ENCODE data around the gene IRAK1. TPM values are rescaled to one million over a fixed set of nuclear protein-coding genes. Genes with fewer than 3 reads are reported as not detected.
"Not testable (repeated sequence)": the region's sequence is repeated elsewhere in the genome, so short reads cannot be mapped to it uniquely, and the experiment has no call there.

The IRAK1 gene
- total RNA-seq, 1 donor from 2014 or later = 172 TPM

GRCh38 chrX:153994398-153994797, 25.3 kb downstream of the IRAK1 start:
- intact Hi-C loops (cut with micrococcal nuclease); H3K4me1 Mint-ChIP-seq (ENCODE audit: low read depth); H3K36me3 Mint-ChIP-seq (ENCODE audit: low read depth); H3K27ac Mint-ChIP-seq; H3K4me3 Mint-ChIP-seq; H3K9me3 Mint-ChIP-seq; DNase-seq (ENCODE audit: low spot score); H3K27me3 Mint-ChIP-seq (ENCODE audit: insufficient read depth): not testable (repeated sequence)

GRCh38 chrX:153993978-153994377, 25.7 kb downstream of the IRAK1 start:
- Mint-ChIP-seq H3K9me3 (no peaks in the 10 kb centered on the region), H3K36me3 (ENCODE audit: low read depth) (no peaks in the 10 kb centered on the region), H3K4me1 (ENCODE audit: low read depth) (no peaks in the 10 kb centered on the region), H3K27me3 (ENCODE audit: insufficient read depth) (no peaks in the 10 kb centered on the region), H3K27ac (no peak overlapping the region), H3K4me3 (no peak overlapping the region)
- DNase-seq (ENCODE audit: low spot score) = no peak
- intact Hi-C loops (cut with micrococcal nuclease) = no loop called here

DNA sequence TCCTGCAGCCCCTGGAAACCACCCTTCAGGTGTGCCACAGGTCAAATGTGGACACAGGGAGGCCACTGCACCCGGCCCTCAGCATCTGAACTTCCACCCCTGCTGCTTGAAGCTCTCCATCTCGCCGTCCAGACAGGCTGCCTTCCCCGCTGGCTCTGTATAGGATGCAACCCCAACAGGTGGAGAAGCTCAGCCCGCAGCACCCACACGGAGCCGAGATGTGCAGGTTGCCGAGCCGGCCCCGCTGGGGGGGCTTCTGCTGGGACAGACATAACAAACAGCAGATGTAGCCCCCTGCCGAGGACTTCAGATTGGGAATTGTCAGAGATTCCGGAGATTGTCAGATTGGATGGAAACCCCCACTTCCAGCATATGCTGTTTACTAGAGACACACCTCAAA, 26.6 kb downstream of the IRAK1 start:
- Mint-ChIP-seq H3K27me3 (ENCODE audit: insufficient read depth) (no peaks in the 10 kb centered on the region), H3K4me1 (ENCODE audit: low read depth) (no peaks in the 10 kb centered on the region), H3K27ac (no peak overlapping the region), H3K4me3 (no peak overlapping the region), H3K36me3 (ENCODE audit: low read depth) (no peaks in the 10 kb centered on the region), H3K9me3 (no peaks in the 10 kb centered on the region)
- intact Hi-C loops (cut with micrococcal nuclease) = no loop called here
- DNase-seq (ENCODE audit: low spot score) = no peak

DNA sequence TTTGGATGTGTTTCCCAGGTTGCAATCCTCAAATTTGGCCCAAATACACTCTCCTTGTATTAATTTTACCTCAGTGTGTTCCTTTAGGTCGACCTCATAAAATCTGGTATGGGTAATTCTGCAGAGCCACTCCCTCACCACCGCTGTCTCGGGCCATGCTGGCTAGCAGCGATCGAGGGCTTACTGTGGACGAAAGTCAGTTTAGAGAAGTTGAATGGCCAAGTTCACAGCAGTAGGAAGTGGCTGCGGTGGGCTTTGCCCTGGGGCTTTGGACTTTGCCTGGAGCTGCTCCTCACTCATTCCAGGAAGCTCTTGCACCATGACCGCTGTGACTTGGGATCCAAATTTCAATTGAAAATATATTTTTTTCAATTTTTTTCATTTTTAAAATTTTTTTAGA, 27.5 kb downstream of the IRAK1 start:
- Mint-ChIP-seq H3K27me3 (ENCODE audit: insufficient read depth) (no peaks in the 10 kb centered on the region), H3K4me3 (no peak overlapping the region), H3K4me1 (ENCODE audit: low read depth) (no peaks in the 10 kb centered on the region), H3K36me3 (ENCODE audit: low read depth) (no peaks in the 10 kb centered on the region), H3K9me3 (no peaks in the 10 kb centered on the region), H3K27ac (no peak overlapping the region)
- DNase-seq (ENCODE audit: low spot score) = no peak
- intact Hi-C loops (cut with micrococcal nuclease) = no loop called here

- Mint-ChIP-seq H3K4me3 (no peak overlapping the region), H3K4me1 (ENCODE audit: low read depth) (no peaks in the 10 kb centered on the region), H3K9me3 (no peaks in the 10 kb centered on the region), H3K27ac (no peak overlapping the region), H3K36me3 (ENCODE audit: low read depth) (no peaks in the 10 kb centered on the region), H3K27me3 (ENCODE audit: insufficient read depth) (no peaks in the 10 kb centered on the region)
- DNase-seq (ENCODE audit: low spot score) = no peak
- intact Hi-C loops (cut with micrococcal nuclease) = no loop called here
Measured at GRCh38 chrX:153991013-153991580, 28.6 kb downstream of the IRAK1 start.

DNA sequence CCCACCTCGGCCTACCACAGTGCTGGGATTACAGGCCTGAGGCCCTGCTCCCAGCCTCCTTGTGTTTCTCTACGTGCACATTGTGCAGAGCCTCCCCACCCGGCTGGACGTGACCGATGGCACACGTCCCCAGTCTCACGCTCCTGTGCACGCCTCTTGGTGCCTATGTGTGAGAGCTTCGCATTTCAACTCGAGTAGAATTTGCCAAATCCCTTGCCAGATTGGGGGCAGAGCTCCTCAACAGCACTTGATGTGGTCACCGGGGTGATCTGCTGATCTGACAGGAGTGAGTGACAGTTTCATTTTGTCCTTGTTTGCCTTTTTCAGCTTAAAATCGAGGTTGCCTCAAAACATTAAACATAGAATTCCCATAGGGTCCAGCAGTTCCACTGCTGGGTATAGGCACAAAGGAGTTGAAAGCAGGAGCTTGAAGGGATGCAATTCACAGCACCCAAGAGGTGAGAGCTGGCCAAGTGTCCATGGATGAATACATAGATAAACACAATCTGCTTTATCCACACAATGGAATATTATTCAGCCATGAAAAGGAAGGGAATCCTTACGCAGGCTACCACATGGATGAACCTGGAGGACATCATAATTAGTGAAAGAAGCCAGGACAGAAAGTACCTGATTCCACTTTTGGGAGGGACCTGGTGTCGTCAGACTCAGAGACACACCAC, 29.6 kb downstream of the IRAK1 start:
- no peak for DNase-seq (ENCODE audit: low spot score)
- no peaks in the 10 kb centered on the region for H3K9me3 Mint-ChIP-seq
- intact Hi-C loops (cut with micrococcal nuclease) = no loop called here
- no peak overlapping the region for H3K4me3 Mint-ChIP-seq
- H3K27me3 Mint-ChIP-seq (ENCODE audit: insufficient read depth) = no peaks in the 10 kb centered on the region
- H3K4me1 Mint-ChIP-seq (ENCODE audit: low read depth) = peaks cover 2% of the 10 kb centered on the region
- no peak overlapping the region for H3K27ac Mint-ChIP-seq
- no peaks in the 10 kb centered on the region for H3K36me3 Mint-ChIP-seq (ENCODE audit: low read depth)

GRCh38 chrX:153988493-153988892, 31.2 kb downstream of the IRAK1 start:
- H3K4me3 Mint-ChIP-seq = no peak overlapping the region
- no peaks in the 10 kb centered on the region for H3K36me3 Mint-ChIP-seq (ENCODE audit: low read depth)
- no peak overlapping the region for H3K27ac Mint-ChIP-seq
- no peak for DNase-seq (ENCODE audit: low spot score)
- no peaks in the 10 kb centered on the region for H3K27me3 Mint-ChIP-seq (ENCODE audit: insufficient read depth)
- peaks cover 13% of the 10 kb centered on the region for H3K4me1 Mint-ChIP-seq (ENCODE audit: low read depth)
- H3K9me3 Mint-ChIP-seq = no peaks in the 10 kb centered on the region
- intact Hi-C loops (cut with micrococcal nuclease) = no loop called here

DNA sequence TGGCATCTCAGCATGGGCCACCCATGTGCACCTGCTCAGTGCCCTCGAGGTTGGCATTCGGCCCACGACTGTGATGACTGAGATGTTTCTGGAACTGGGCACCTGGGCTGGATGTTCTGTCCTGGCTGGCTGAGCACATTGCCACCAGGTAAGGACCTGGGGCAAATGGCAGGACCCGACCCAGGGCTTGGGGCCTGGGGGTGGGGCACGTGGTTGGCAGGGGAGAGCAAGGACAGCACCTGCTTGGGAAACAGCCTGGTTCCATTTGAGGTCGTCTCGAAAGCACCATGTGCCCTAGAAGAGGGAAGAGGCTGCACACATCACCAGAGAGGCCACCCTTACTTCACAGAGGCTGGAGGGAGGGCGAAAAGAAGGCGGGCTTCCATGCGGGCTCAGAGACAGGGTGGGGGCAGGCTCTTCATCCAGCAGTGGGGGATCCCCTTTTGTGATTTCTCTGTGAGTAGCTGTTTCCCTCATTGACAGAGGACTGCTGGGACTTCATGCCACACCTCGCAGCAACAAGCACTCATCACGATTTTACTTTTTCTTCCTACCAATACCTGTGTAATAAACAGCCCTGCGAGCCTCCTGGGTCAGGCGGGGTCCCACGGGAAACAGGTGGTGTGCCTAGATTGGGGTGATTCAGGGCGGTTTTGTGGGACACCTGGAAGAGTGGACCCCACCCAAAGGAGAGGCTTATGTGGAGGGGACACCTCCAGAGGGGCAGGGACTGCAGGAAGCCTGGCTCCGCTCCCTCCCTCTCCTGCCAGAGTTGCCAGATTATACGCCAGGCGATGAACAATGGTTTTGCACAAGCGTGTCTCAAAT, 35.1 kb downstream of the IRAK1 start:
- DNase-seq (ENCODE audit: low spot score) = no peak
- Mint-ChIP-seq H3K4me3 (peak overlapping the region; percentile 82), H3K4me1 (ENCODE audit: low read depth) (peaks cover 38% of the 10 kb centered on the region), H3K36me3 (ENCODE audit: low read depth) (no peaks in the 10 kb centered on the region), H3K27ac (peak overlapping the region; percentile 98), H3K9me3 (no peaks in the 10 kb centered on the region), H3K27me3 (ENCODE audit: insufficient read depth) (no peaks in the 10 kb centered on the region)
- intact Hi-C loops (cut with micrococcal nuclease) = no loop called here

DNA sequence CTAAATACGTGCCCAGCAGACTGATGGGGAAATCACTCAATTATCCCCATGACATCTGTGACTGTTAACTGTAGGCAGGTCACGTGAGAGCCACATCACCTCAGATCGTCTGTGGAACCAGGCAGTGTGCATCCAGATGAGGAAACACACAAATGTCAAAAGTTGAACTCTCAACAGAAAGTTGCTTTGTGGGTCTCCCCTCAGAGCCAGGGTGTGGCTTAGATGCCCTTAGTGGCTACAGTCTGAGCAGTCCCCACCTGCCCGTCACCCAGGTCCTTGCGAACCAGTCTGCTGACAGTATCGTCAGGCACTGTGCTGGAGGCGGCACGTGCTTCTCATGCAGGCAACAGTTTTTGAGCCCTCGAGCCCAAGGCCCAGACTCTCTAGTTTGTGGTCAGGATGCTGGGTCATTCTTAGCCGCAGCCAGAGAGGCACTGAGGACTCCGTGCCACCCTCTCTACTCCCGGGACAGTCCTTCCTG, 36.3 kb downstream of the IRAK1 start:
- DNase-seq (ENCODE audit: low spot score) = no peak
- H3K4me3 Mint-ChIP-seq = peak overlapping the region; percentile 73

GRCh38 chrX:153981771-153982533, 37.8 kb downstream of the IRAK1 start:
- no peaks in the 10 kb centered on the region for H3K27me3 Mint-ChIP-seq (ENCODE audit: insufficient read depth)
- H3K4me1 Mint-ChIP-seq (ENCODE audit: low read depth) = peaks cover 38% of the 10 kb centered on the region
- DNase-seq (ENCODE audit: low spot score) = peak; percentile 62
- no peaks in the 10 kb centered on the region for H3K9me3 Mint-ChIP-seq
- H3K36me3 Mint-ChIP-seq (ENCODE audit: low read depth) = no peaks in the 10 kb centered on the region
- intact Hi-C loops (cut with micrococcal nuclease) = loop anchor here (1.0 kb wide), 1 partner anchor 10 kb away; the partner anchor contains the start of gene TMEM187
- H3K27ac Mint-ChIP-seq = peak overlapping the region; percentile 90
- peak overlapping the region; percentile 73 for H3K4me3 Mint-ChIP-seq

More for the DNA sequence above, 36.3 kb downstream of the IRAK1 start:
- H3K36me3 Mint-ChIP-seq (ENCODE audit: low read depth) = no peaks in the 10 kb centered on the region
- H3K9me3 Mint-ChIP-seq = no peaks in the 10 kb centered on the region
- peak overlapping the region; percentile 90 for H3K27ac Mint-ChIP-seq
- H3K4me1 Mint-ChIP-seq (ENCODE audit: low read depth) = peaks cover 38% of the 10 kb centered on the region
- intact Hi-C loops (cut with micrococcal nuclease) = no loop called here
- H3K27me3 Mint-ChIP-seq (ENCODE audit: insufficient read depth) = no peaks in the 10 kb centered on the region

DNA sequence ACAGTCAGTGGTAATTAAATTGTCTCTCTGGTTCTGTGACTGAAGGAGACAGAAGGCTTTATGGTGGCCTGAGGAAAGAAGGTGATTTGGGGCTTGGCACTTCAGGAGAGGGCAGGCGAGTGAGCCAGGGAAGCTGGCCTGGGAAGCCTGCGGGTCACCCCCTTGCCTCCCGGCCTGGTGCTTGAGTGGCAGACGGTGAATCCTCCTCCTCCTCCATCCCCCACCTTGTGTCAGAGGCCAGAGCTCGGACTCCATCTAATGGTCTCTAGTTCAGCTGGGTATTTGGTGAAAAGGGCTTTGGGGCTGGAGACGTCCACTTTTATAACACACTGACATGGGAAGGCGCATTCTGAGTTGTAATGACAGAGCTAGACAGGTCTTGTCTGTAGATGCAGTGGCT, 38.5 kb downstream of the IRAK1 start:
- H3K4me1 Mint-ChIP-seq (ENCODE audit: low read depth) = peaks cover 38% of the 10 kb centered on the region
- intact Hi-C loops (cut with micrococcal nuclease) = loop anchor here (1.0 kb wide), 1 partner anchor 9 kb away; the partner anchor contains the start of gene TMEM187
- H3K36me3 Mint-ChIP-seq (ENCODE audit: low read depth) = no peaks in the 10 kb centered on the region
- H3K27me3 Mint-ChIP-seq (ENCODE audit: insufficient read depth) = no peaks in the 10 kb centered on the region
- no peaks in the 10 kb centered on the region for H3K9me3 Mint-ChIP-seq
- peak overlapping the region; percentile 73 for H3K4me3 Mint-ChIP-seq
- DNase-seq (ENCODE audit: low spot score) = no peak
- H3K27ac Mint-ChIP-seq = peak overlapping the region; percentile 90

- H3K27ac Mint-ChIP-seq = peak overlapping the region; percentile 87
- DNase-seq (ENCODE audit: low spot score); H3K36me3 Mint-ChIP-seq (ENCODE audit: low read depth); H3K27me3 Mint-ChIP-seq (ENCODE audit: insufficient read depth); H3K9me3 Mint-ChIP-seq; intact Hi-C loops (cut with micrococcal nuclease): not testable (repeated sequence)
- peak overlapping the region; percentile 74 for H3K4me3 Mint-ChIP-seq
- peaks cover 42% of the 10 kb centered on the region for H3K4me1 Mint-ChIP-seq (ENCODE audit: low read depth)
Measured at GRCh38 chrX:153980394-153980793, 39.3 kb downstream of the IRAK1 start.
